ENCODE data around the gene KCNK13. TPM values are rescaled to one million over a fixed set of nuclear protein-coding genes. Genes with fewer than 3 reads are reported as not detected.
A peak's percentile ranks its signal among the peaks of the same experiment; 100 is the strongest.
"Not testable (repeated sequence)": the region's sequence is repeated elsewhere in the genome, so short reads cannot be mapped to it uniquely, and the experiment has no call there.

Gene KCNK13
- total and polyA plus RNA-seq, 4 donors = 0.99 to 2.7 (median 1.9) TPM

- no CpG with 5 or more reads among the region's 4 CpGs for WGBS (ENCODE audit: insufficient coverage)
- not testable (repeated sequence) for H3K4me1 ChIP-seq (ENCODE audit: control insufficient read depth, insufficient read depth, low read length); DNase-seq (ENCODE audit: low read depth in 4 of 6, low spot score in 6 of 6); H3K36me3 ChIP-seq (ENCODE audit: control insufficient read depth, insufficient read depth, low read length); H3K9me3 ChIP-seq (ENCODE audit: control insufficient read depth, insufficient read depth, low read length); H3K27ac ChIP-seq (ENCODE audit: low read depth, low read length); H3K4me3 ChIP-seq (ENCODE audit: low read depth, low read length); H3K27me3 ChIP-seq (ENCODE audit: control insufficient read depth, insufficient read depth, low read length)
Observed at GRCh38 chr14:90200546-90200945, 138.8 kb downstream of the KCNK13 start.

- no peak for DNase-seq (ENCODE audit: low read depth in 4 of 6, low spot score in 6 of 6)
Observed at GRCh38 chr14:90201344-90201743, 139.6 kb downstream of the KCNK13 start.

DNA sequence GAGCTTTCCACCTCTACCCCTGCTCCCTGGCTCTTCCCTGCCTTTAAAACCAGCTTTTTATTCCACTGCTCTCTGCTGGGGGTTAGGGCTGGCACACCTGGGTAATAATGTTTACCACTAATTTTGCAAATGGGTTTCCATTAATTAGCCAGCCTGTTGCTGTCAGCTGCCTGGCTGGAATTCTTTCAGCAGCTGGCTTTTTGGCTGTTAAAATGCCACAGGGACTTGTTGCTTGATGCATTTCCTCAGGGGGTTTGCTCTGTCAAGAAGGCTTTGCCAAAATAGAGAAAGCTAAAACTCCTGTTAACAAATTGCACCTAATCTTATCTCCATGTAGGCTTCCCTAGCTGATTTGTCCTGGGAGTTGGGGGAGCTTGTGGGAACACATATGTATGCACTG is 142.7 kb downstream of the KCNK13 start:
- Histone ChIP-seq H3K4me3 (ENCODE audit: low read depth, low read length) (no peak overlapping the region), H3K36me3 (ENCODE audit: control insufficient read depth, insufficient read depth, low read length) (no peaks in the 10 kb centered on the region), H3K27ac (ENCODE audit: low read depth, low read length) (no peak overlapping the region), H3K27me3 (ENCODE audit: control insufficient read depth, insufficient read depth, low read length) (no peaks in the 10 kb centered on the region), H3K9me3 (ENCODE audit: control insufficient read depth, insufficient read depth, low read length) (no peaks in the 10 kb centered on the region), H3K4me1 (ENCODE audit: control insufficient read depth, insufficient read depth, low read length) (no peaks in the 10 kb centered on the region)
- peak in 3 of 6 donors; percentile 4 to 56 (median 4) for DNase-seq (ENCODE audit: low read depth in 4 of 6, low spot score in 6 of 6)

More at GRCh38 chr14:90201344-90201743, 139.6 kb downstream of the KCNK13 start:
- no peaks in the 10 kb centered on the region for H3K36me3 ChIP-seq (ENCODE audit: control insufficient read depth, insufficient read depth, low read length)
- H3K9me3 ChIP-seq (ENCODE audit: control insufficient read depth, insufficient read depth, low read length) = no peaks in the 10 kb centered on the region
- WGBS (ENCODE audit: insufficient coverage) = 40% methylated on average over 2 of the region's 2 CpGs
- H3K27me3 ChIP-seq (ENCODE audit: control insufficient read depth, insufficient read depth, low read length) = no peaks in the 10 kb centered on the region
- no peak overlapping the region for H3K4me3 ChIP-seq (ENCODE audit: low read depth, low read length)
- H3K4me1 ChIP-seq (ENCODE audit: control insufficient read depth, insufficient read depth, low read length) = no peaks in the 10 kb centered on the region
- H3K27ac ChIP-seq (ENCODE audit: low read depth, low read length) = no peak overlapping the region

GRCh38 chr14:90213099-90213748 is 151.4 kb downstream of the KCNK13 start:
- H3K27ac ChIP-seq (ENCODE audit: low read depth, low read length) = no peak overlapping the region
- DNase-seq (ENCODE audit: low read depth in 4 of 6, low spot score in 6 of 6) = peak in 1 of 6 donors; percentile 7
- H3K36me3 ChIP-seq (ENCODE audit: control insufficient read depth, insufficient read depth, low read length) = no peaks in the 10 kb centered on the region
- no peak overlapping the region for H3K4me3 ChIP-seq (ENCODE audit: low read depth, low read length)
- H3K4me1 ChIP-seq (ENCODE audit: control insufficient read depth, insufficient read depth, low read length) = no peaks in the 10 kb centered on the region
- WGBS (ENCODE audit: insufficient coverage) = 74% methylated on average over 7 of the region's 7 CpGs
- H3K27me3 ChIP-seq (ENCODE audit: control insufficient read depth, insufficient read depth, low read length) = no peaks in the 10 kb centered on the region
- no peaks in the 10 kb centered on the region for H3K9me3 ChIP-seq (ENCODE audit: control insufficient read depth, insufficient read depth, low read length)

DNA sequence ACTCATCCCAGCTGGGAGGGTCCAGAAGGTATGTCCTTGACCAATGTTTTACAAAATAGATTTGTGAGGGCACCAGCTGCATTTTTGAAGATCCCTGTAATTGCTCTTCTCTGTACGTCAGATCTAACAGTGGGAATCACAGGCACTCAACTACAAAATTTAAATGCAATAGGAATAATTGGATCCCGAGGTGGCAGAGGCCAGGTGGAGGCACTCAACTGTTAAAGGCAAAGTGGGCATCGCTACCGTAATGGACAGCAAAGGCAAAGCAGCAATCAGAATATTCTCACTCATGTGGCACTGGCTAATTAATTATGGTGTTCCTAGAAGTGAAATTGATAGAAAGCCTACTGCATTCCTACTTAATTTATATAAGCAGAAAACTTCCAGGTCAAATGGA is 166.7 kb downstream of the KCNK13 start:
- H3K4me1 ChIP-seq (ENCODE audit: control insufficient read depth, insufficient read depth, low read length) = no peaks in the 10 kb centered on the region

GRCh38 chr14:90229942-90230341 is 168.1 kb downstream of the KCNK13 start:
- no CpG with 5 or more reads among the region's 1 CpG for WGBS (ENCODE audit: insufficient coverage)
- H3K4me1 ChIP-seq (ENCODE audit: control insufficient read depth, insufficient read depth, low read length); H3K27ac ChIP-seq (ENCODE audit: low read depth, low read length); DNase-seq (ENCODE audit: low read depth in 4 of 6, low spot score in 6 of 6); H3K27me3 ChIP-seq (ENCODE audit: control insufficient read depth, insufficient read depth, low read length); H3K9me3 ChIP-seq (ENCODE audit: control insufficient read depth, insufficient read depth, low read length); H3K4me3 ChIP-seq (ENCODE audit: low read depth, low read length); H3K36me3 ChIP-seq (ENCODE audit: control insufficient read depth, insufficient read depth, low read length): not testable (repeated sequence)

More for the DNA sequence above, 166.7 kb downstream of the KCNK13 start:
- no peaks in the 10 kb centered on the region for H3K36me3 ChIP-seq (ENCODE audit: control insufficient read depth, insufficient read depth, low read length)
- no peaks in the 10 kb centered on the region for H3K27me3 ChIP-seq (ENCODE audit: control insufficient read depth, insufficient read depth, low read length)
- no peak for DNase-seq (ENCODE audit: low read depth in 4 of 6, low spot score in 6 of 6)
- no peak overlapping the region for H3K4me3 ChIP-seq (ENCODE audit: low read depth, low read length)
- H3K27ac ChIP-seq (ENCODE audit: low read depth, low read length) = no peak overlapping the region
- H3K9me3 ChIP-seq (ENCODE audit: control insufficient read depth, insufficient read depth, low read length) = no peaks in the 10 kb centered on the region
- no CpG with 5 or more reads among the region's 4 CpGs for WGBS (ENCODE audit: insufficient coverage)

Small RNA genes within 50 kb of the gene (small RNA-seq; reads per million reads assigned to genes)
- gene RF00019 (ENCODE audit: low replicate concordance) = not detected

Other genes starting within 250 kb of the KCNK13 start
- 10 to 100 TPM in 1 of 2 donors, 1 to 10 TPM in 1; 7.5 to 16.4 TPM for gene EFCAB11, start 107.3 kb upstream of the KCNK13 start, total RNA-seq
- 10 to 100 TPM; 11.2 to 15.5 TPM for gene EFCAB11, start 107.3 kb upstream of the KCNK13 start, polyA plus RNA-seq (ENCODE audit: insufficient read length in 2 of 2)
- 10 to 100 TPM; 19.0 to 24.5 TPM for gene TDP1, start 106.1 kb upstream of the KCNK13 start, total RNA-seq
- 10 to 100 TPM; 16.5 to 17.2 TPM for gene TDP1, start 106.1 kb upstream of the KCNK13 start, polyA plus RNA-seq (ENCODE audit: insufficient read length in 2 of 2)
- 100 to 1,000 TPM; 113 to 139 TPM for gene PSMC1, start 194.6 kb downstream of the KCNK13 start, total RNA-seq
- 100 to 1,000 TPM; 112 to 125 TPM for gene PSMC1, start 194.6 kb downstream of the KCNK13 start, polyA plus RNA-seq (ENCODE audit: insufficient read length in 2 of 2)